GM21447 (cell line): Measurements from ENCODE around the gene PPARD.
"Not testable (repeated sequence)": the region's sequence is repeated elsewhere in the genome, so short reads cannot be mapped to it uniquely, and the experiment has no call there.

ENCODE experiments used
- ATAC-seq: cut with Tn5 transposase; IDR thresholded peaks from one replicate; pipeline ENCODE4 v1.9.1; 2021; ENCODE audit not compliant: unreplicated experiment

Gene PPARD

DNA sequence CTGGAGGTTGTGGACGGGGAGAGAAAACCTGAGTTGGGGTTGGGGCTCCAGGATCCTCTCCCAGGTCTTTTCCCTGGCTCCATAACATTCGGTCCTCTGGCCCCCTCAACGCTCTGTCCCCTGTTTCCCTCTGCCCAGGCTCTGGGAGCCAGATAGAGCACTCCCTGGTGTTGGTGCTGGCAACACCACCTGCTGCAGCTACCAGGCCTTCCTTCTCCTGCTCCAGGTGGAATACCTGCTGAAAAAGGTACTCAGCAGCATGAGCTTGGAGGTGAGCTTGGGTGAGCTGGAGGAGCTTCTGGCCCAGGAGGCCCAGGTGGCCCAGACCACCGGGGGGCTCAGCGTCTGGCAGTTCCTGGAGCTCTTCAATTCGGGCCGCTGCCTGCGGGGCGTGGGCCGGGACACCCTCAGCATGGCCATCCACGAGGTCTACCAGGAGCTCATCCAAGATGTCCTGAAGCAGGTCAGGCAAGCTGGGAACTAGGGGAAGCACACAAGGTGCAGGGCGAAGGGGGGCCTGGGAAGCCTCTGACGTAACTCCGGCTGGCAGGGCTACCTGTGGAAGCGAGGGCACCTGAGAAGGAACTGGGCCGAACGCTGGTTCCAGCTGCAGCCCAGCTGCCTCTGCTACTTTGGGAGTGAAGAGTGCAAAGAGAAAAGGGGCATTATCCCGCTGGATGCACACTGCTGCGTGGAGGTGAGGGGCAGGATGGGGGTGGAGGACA, 30.1 kb upstream of the PPARD start:
- no peak for ATAC-seq

GRCh38 chr6:35312807-35313206, 29.6 kb upstream of the PPARD start:
- no peak for ATAC-seq

GRCh38 chr6:35317483-35318195, 24.7 kb upstream of the PPARD start:
- ATAC-seq: no peak

DNA sequence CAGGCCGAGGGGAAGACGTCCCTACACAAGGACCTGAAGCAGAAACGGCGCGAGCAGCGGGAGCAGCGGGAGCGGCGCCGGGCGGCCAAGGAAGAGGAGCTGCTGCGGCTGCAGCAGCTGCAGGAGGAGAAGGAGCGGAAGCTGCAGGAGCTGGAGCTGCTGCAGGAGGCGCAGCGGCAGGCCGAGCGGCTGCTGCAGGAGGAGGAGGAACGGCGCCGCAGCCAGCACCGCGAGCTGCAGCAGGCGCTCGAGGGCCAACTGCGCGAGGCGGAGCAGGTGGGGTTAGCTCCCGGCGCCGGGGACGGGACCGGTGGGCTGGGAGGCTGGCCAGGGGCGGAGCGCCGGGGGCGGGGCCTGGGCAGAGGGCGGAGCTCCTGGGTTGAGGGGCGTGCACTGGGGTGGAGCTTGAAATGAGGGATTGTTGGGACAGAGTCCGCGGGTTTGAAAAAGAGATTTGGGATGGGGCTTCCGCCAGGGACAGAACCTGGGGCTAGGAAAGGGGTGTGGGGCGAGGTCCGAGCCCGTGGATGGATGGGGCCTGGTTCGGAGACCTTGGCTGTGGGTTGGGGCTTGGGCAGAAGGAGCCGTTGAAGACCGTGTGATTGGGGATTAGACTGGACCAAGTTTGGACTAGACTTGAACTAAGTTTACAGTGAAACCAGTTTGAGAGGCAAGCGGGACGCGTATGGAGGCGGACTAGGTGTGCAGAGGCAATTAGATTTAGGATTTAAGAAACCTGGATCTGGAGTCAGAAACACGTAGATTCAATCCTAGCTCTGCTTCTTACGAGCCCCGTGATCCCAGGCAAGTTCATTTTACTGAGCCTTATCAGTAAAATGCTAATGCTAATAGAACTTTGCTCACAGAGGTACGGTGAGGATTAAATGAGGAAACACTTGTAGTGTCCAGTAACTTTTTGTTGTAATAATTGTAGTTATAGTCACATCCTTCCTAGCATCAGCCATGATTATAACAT, 23.9 kb upstream of the PPARD start:
- no peak for ATAC-seq

DNA sequence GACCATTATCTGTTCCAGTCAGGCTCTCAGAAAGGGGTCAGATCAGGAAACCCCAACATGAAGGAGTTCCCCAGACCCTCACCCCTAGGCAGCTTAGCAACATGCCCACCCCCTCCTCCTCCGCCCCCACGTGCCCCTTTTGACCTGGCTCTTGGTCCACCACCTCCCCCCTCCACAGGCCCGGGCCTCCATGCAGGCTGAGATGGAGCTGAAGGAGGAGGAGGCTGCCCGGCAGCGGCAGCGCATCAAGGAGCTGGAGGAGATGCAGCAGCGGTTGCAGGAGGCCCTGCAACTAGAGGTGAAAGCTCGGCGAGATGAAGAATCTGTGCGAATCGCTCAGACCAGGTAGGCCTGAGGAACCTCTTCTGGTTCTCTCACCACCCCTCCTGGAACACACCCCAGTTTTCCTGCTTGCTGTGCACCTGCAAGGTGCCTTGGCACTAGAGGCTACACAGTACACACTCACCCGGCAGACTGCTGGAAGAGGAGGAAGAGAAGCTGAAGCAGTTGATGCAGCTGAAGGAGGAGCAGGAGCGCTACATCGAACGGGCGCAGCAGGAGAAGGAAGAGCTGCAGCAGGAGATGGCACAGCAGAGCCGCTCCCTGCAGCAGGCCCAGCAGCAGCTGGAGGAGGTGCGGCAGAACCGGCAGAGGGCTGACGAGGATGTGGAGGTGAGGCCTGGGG, 22.9 kb upstream of the PPARD start:
- ATAC-seq: no peak

DNA sequence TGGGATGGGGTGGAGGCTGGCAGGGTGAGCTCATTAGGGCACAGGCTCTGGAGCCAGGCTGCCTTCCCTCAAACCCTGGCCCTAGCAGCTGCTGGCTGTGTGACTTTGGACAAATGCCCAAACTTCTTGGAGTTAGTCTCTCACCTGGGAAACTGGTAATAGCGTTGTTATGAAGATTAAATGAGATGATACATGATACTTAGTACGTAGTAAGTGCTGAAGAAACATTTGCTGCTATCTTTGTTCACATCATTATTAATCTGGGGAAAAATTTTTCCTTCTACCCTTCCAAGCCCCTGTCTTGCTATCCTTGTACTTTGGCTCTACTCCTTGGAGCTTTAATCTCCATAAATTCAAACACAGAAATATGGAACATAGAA, 22.3 kb upstream of the PPARD start:
- no peak for ATAC-seq

GRCh38 chr6:35321091-35321490, 21.3 kb upstream of the PPARD start:
- ATAC-seq: no peak

DNA sequence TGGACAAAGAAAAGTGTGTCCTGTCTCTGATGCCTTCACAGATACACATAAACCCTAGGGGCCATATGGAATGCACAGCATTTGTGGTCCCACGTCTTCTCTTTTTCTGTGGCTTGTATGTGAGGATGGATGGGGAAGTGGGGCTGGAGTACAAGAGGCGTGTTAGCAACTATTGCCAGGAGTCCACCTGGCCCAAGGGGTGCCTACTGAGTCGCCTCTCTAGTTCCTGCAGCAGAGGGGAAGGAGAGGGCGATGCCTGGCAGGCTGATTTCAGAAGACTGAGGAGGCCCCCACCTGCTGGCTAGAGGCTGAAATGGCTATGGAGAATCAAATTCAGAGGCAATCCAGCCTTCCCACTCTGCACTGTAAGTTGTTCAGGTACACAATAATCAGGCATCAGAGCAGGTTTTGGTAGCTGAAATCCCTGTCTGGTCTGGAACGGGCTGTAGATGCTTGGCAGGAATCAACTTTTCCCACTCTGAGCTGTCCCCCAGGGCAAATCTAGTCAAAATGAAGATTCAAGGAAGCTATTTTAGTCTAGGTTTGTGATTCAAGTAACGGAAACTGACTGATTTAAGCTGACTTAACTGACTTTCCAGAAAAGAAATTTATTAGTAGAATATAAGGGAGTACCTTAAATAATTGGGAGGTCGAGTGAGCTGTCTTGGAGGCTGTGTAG, 14.9 kb upstream of the PPARD start:
- ATAC-seq: no peak

- ATAC-seq: no peak
Observed at GRCh38 chr6:35328108-35328723, 14.1 kb upstream of the PPARD start.

- ATAC-seq: not testable (repeated sequence)
Observed at GRCh38 chr6:35328965-35329364, 13.4 kb upstream of the PPARD start.

DNA sequence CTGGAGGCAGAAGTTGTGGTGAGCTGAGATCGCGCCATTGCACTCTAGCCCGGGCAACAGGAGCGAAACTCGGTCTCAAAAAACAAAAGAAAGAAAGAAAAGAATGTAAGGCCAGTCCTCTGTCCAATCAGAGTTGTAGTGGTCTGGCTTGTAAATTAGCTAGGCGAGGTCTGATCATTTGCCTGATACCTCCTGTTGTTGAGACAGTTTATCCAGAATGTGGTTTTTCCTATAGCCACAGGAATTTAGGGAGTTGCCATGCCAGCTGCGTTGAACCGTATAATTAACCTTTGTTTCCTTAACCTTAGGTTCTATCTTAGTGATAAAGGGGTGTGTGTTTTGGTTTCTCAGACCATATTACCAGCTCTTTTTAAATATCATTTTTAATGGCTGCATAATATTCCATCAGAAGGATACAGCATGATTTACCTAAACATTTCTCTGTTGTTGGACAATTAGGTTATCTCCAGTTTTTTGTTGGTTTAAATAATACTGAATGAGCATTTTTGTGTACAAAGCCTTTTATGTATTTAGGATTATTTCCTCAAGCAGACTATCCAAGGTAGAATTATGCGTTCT, 11.7 kb upstream of the PPARD start:
- no peak for ATAC-seq

- not testable (repeated sequence) for ATAC-seq
Observed at GRCh38 chr6:35332074-35332887, 10.1 kb upstream of the PPARD start.

GRCh38 chr6:35341557-35341956, 801 bp upstream of the PPARD start:
- no peak for ATAC-seq

GRCh38 chr6:35343092-35343834, 905 bp downstream of the PPARD start:
- ATAC-seq: no peak

DNA sequence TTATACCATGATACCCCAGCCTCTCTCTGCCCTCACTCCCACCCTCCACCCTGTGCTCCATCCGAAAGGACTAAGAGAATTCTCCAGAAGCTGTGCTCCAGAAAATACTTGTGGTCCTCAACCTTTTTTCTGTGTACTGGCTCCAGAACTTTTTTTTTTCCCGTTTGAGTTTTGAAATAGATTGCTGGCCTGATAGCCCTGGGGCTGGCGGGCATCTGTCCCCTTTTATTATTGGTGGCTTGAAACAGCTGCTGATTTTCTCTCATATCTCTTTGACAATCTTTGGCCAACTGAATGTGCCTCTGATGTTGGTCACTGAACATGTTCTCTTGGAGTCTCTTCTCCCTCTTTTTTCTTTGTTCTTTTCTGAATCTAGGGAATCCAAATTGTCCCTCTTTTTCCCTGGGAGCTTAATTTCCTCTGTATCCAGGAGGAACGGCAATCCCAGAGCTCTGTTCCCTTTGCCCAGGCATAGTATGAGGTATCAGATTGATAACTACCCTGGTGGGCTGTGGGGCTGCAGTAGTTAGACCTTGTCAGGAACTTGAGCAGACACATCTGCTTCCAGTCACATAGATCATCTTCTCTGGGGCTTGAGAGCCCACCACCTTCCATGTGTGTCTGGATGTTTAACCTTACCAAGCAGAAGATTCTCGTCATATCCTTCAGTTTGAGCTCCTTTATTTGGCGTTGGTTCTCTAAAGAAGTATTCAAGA, 1.6 kb downstream of the PPARD start:
- no peak for ATAC-seq

- no peak for ATAC-seq
Observed at GRCh38 chr6:35351422-35351821, 9.1 kb downstream of the PPARD start.

DNA sequence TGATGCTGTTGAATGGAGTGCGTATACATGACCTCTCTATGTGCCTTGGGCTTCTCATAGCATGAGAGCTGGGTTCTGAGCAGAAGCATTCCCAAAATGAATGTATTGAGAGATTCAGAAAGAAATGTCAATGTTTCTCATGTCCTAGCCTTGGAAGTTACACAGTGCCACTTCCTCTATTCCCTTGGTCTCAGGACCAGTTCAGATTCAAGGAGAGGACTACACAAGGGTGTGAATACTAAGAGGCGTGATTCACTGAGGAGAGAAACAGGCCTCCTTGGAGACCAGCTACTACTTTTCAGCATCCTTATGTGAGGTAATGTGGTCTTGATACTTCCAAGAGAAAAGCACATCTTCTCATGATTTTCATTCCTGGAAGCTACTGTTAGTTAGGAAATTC, 10.4 kb downstream of the PPARD start:
- no peak for ATAC-seq
